K562 (cell line): ENCODE data around the gene GNAI3. TPM values are rescaled to one million over a fixed set of nuclear protein-coding genes. Genes with fewer than 3 reads are reported as not detected.

ENCODE experiments used
- ARID4B ChIP-seq: sonication (generic); formaldehyde crosslinking; IDR thresholded peaks from 2 replicates; pipeline ENCODE4 v1.8.0; 2022; ENCODE audit warnings: mild to moderate bottlenecking, missing genetic modification reagents
- IRF2 ChIP-seq: sonication (generic); formaldehyde crosslinking; IDR thresholded peaks from 2 replicates; pipeline ENCODE4 v1.8.1; 2022; ENCODE audit warnings: mild to moderate bottlenecking, missing genetic modification reagents
- NFIX ChIP-seq: fragments of 250-450 bp; sonication (Bioruptor Pico); IDR thresholded peaks from 2 replicates; pipeline ENCODE4 v1.4.0; 2020; ENCODE audit warnings: low read depth, mild to moderate bottlenecking, moderate library complexity
- POLR2AphosphoS5 ChIP-seq: IDR thresholded peaks from 2 replicates; pipeline ENCODE4 v1.6.1; 2011; ENCODE audit warnings: mild to moderate bottlenecking, low read depth, low read length, moderate library complexity; ENCODE audit not compliant: control insufficient read depth, insufficient read depth
- RBM34 ChIP-seq: fragments of 200-400 bp; formaldehyde crosslinking; IDR thresholded peaks from 2 replicates; pipeline ENCODE4 v1.6.1; 2018; ENCODE audit warnings: low read length, borderline replicate concordance; ENCODE audit not compliant: insufficient read depth
- SETDB1 ChIP-seq: IDR thresholded peaks from one replicate; pipeline ENCODE4 v1.6.1; 2012; ENCODE audit warnings: low read length, control low read depth, inconsistent platforms
- SIN3A ChIP-seq, 2 experiments: fragments of 150-350 bp in 1 of 2; IDR thresholded peaks; 2 replicates each; pipeline ENCODE4 v1.6.1; 2011 to 2016; ENCODE audit warnings: borderline replicate concordance in 2 of 2, low read depth in 2 of 2, low read length in 2 of 2, mild to moderate bottlenecking in 2 of 2, moderate library complexity in 2 of 2; ENCODE audit not compliant: control insufficient read depth in 1 of 2
- SMARCC2 ChIP-seq: fragments of 450-650 bp; IDR thresholded peaks from 2 replicates; pipeline ENCODE4 v1.6.1; 2017; ENCODE audit warnings: antibody characterized with exemption, moderate library complexity, mild to moderate bottlenecking, low read depth
- TAF9B ChIP-seq: fragments of 450-650 bp; IDR thresholded peaks from 2 replicates; pipeline ENCODE4 v1.6.1; 2018; ENCODE audit warnings: mild to moderate bottlenecking; ENCODE audit not compliant: partially characterized antibody
- ZBTB40 ChIP-seq, 2 experiments: fragments of 450-650 bp in 1 of 2; sonication (generic) in 1 of 2; formaldehyde crosslinking in 1 of 2; IDR thresholded peaks; 2 replicates each; pipeline versions ENCODE4 v1.7.1 to v1.9.0; 2016 to 2022; ENCODE audit warnings: inconsistent platforms in 1 of 2, mild to moderate bottlenecking in 1 of 2, missing genetic modification reagents in 1 of 2
- ZNF175 ChIP-seq: fragments of 200-800 bp; sonication (Bioruptor generic); IDR thresholded peaks from 2 replicates; pipeline ENCODE4 v1.6.1; 2016; ENCODE audit warnings: low read depth, mild to moderate bottlenecking, missing genetic modification characterization, missing compliant biosample characterization
- ZNF23 ChIP-seq: fragments of 250-450 bp; sonication (Bioruptor Pico); IDR thresholded peaks from 2 replicates; pipeline ENCODE4 v1.4.0; 2020; ENCODE audit warnings: mild to moderate bottlenecking
- polyA plus RNA-seq, 8 experiments: library from polyadenylated mRNA; depleted of rRNA in 4 of 8; stranded (reverse) in 5 of 8; unstranded in 3 of 8; fragments of >200 nt; fragmentation: Nextera tagmentation in 2 of 8; fragmentation: Illumina TruSeq in 1 of 8; extraction: Ambion mirVana in 2 of 8; extraction: Trizol in 1 of 8; gene quantifications; 2 replicates each; pipeline versions ENCODE4 v1.2.1 to v1.2.3, GENCODE V29; 2011 to 2014; ENCODE audit warnings: inconsistent platforms in 1 of 8, missing spikeins in 1 of 8
- total RNA-seq, 7 experiments: library from RNA; depleted of rRNA in 6 of 7; stranded (reverse); fragments of >200 nt in 6 of 7; fragmentation: Illumina TruSeq in 2 of 7; extraction: Trizol in 2 of 7; gene quantifications; 2 replicates each; pipeline versions ENCODE4 v1.2.1 to v1.2.3, GENCODE V29; 2011 to 2021; ENCODE audit warnings: low replicate concordance in 1 of 7

GNAI3 gene
- total and polyA plus RNA-seq, 9 of the 15 experiments (the other 6 are each of a cell fraction or from before 2014, with no cell fraction given) = 6.3 to 13.2 (median 8.9) TPM

DNA sequence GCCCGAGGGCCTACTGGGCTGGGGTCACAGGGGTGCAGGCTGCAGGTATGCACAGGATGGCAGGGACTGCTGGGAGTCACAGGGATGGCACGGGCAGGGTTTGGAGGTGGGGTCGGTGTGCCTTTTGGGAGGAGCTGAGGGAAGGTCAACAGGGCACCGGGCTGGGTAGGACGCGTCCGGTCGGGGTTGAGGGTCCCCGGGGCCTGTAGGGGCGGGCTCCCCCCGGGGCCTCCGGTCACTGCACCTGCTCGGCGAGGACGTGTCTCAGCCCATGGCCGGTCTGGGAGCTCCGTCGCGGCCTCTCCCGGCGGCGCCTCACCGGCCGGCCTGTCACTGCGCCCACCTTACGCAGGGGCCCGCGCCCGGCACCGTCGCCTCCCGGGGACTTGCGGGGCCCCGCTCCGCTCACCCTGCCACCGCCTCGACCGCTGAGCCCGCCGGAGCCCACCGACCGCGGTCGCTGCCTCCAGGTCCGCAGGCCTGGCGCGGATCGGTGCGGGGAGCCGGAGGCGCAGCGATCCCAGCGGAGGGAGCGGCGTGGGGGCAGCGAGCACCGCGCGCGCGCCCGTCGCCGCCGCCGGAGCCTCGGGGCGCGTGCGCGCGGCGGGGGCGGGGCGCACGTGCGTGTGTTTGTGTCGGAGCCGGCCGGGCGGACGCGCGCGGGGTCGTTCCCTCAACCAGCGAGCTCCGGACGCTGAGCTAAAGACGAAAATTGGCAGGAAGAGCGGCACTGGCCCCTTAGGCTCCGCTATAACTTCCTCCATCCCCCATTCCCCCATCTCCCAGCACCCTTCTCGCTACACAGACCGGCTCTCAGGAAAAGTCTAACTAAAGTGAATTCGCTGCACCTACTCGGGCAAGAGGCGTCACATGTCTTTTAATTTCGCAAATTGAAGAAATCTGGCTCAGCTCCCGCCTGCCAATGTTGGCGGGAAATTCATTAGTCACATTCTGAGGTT is 39.0 kb upstream of the GNAI3 start, which contains the start of gene AMIGO1 (continued):
- TF ChIP-seq NFIX (CRISPR knock-in tag) (no peak), POLR2AphosphoS5 (no peak), ARID4B (CRISPR knock-in tag) (peak; percentile 66; the same call in 1 of the 2 replicates), RBM34 (no peak), TAF9B (no peak), ZBTB40 (IDR thresholded peaks at IDR 0.05) (no peak), ZBTB40 (CRISPR knock-in tag; IDR thresholded peaks at IDR 0.05) (no peak), ZNF23 (CRISPR knock-in tag) (no peak), SETDB1 (no peak), SMARCC2 (no peak), IRF2 (CRISPR knock-in tag) (no peak), SIN3A (IDR thresholded peaks at IDR 0.05; ENCODE audit: borderline replicate concordance in 2 of 2, control insufficient read depth in 1 of 2, low read depth in 2 of 2, low read length in 2 of 2) (peak in 1 of 2 experiments; percentile 78; a peak in 1 of 4 replicates), ZNF175 (CRISPR knock-in tag) (no peak)
